Astrocyte of the spinal cord (primary cell): ENCODE data around the gene KCNT1.

Source experiments
- DNase-seq: peaks from one replicate; pipeline ENCODE4 v3.0.0; 2011; ENCODE audit warnings: low read depth, low spot score
- H3K4me3 ChIP-seq: 2 replicates; pipeline ENCODE4 v1.5.1; 2011; ENCODE audit warnings: low read depth, mild to moderate bottlenecking, low read length, moderate library complexity
- in situ Hi-C: cut with HindIII; loops from 2 replicates; pipeline ENCODE4 v1.10.0; 2017; ENCODE audit warnings: low sequenced_read_pairs
- TF ChIP-seq, protein P1 (sequence below): IDR thresholded peaks from 2 replicates; pipeline ENCODE4 v1.5.1; 2012; ENCODE audit warnings: low read depth, mild to moderate bottlenecking, low read length, inconsistent platforms

KCNT1 gene

DNA sequence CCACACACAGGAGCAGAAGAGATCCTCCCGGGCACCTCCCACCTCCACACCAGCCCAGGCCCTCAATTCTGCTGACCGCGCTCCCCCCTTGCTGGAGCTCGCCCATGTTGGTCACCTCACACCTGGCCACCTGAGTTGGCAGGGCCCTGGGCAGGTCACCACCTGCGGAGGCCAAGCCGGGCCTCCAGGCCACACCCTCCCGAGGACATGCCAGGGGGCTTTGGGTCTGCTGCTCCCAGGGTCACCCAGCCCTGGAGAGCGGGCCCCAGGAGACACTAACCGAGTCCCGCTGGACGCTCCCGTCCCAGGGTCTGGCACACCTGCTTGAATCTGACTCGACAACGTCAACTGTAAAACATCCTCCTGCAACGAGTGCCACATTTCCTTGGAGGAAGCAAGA, 4.8 kb upstream of the KCNT1 start:
- in situ Hi-C loops, result no loop called here
- DNase-seq, result no peak
- no peak overlapping the region for H3K4me3 ChIP-seq
- TF ChIP-seq, protein P1, sequence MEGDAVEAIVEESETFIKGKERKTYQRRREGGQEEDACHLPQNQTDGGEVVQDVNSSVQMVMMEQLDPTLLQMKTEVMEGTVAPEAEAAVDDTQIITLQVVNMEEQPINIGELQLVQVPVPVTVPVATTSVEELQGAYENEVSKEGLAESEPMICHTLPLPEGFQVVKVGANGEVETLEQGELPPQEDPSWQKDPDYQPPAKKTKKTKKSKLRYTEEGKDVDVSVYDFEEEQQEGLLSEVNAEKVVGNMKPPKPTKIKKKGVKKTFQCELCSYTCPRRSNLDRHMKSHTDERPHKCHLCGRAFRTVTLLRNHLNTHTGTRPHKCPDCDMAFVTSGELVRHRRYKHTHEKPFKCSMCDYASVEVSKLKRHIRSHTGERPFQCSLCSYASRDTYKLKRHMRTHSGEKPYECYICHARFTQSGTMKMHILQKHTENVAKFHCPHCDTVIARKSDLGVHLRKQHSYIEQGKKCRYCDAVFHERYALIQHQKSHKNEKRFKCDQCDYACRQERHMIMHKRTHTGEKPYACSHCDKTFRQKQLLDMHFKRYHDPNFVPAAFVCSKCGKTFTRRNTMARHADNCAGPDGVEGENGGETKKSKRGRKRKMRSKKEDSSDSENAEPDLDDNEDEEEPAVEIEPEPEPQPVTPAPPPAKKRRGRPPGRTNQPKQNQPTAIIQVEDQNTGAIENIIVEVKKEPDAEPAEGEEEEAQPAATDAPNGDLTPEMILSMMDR, result no peak

DNA sequence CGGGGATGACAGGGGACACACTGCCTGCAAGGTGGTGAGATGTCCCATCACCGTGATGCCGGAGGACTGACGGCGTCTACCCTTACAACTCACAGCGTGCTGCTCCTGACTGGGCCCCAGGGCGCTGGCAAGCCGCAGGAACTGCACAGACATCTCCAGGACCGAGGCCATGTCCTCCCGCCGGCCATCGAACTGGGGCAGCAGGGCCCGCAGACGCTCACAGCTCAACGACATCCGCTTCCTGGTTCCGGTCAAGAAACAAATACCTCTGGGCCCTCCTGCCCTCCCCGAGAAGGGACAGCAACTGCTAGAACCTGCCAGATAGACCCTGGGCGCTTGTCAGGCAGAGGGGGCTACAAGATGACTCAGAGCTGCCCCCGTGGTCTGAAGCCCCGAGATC, 3.7 kb upstream of the KCNT1 start:
- no peak for DNase-seq
- TF ChIP-seq, protein P1, result no peak
- no peak overlapping the region for H3K4me3 ChIP-seq
- in situ Hi-C loops, result no loop called here

DNA sequence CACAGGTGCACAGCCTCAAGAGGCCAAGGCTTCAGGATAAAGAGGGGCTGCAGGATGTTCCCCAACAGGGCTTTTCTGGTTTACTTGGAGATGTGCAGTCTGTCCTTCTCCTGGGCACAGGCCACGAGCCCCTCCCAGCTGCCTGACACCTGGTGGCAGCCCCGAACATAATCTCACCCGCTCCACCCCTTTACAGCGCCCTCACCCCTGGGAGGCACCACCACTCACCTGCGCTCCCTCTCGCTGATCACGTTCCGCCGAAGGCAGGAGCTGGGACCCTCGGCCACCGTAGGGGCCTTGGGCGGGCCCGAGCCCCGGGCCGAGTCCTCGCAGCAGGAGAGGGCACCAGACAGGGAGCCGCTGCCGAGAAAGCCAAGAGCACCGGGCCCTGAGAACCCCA, 3.2 kb upstream of the KCNT1 start:
- no peak for DNase-seq
- H3K4me3 ChIP-seq, result no peak overlapping the region
- TF ChIP-seq, protein P1, result no peak
- in situ Hi-C loops, result no loop called here

DNA sequence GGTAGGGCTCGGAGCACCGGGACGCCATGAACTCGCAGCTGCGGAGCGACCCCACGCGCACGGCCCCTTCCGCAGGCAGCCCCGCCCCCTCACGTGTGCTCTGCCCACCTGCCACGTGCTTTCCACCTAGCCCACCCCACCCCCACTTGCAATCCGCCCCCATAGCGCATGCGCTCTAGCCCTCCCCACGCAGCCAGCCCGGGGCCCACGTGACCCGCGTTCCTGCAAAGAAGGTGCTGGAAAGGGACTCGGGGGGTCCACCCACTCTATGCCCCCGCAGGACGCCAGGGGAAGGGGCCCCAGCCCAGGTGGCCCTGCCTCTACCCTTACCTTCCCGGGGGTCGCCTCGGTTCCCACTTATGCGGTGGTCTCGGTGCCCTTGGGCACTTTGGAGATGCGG, 2.5 kb upstream of the KCNT1 start, which contains the start of gene SOHLH1:
SOHLH1 (minus strand) TSS at position 42 of the 400 bp plus-strand sequence; CDS start at position 28, 14 bp downstream.
- no peak for DNase-seq
- H3K4me3 ChIP-seq, result no peak within 1 kb of the TSS
- in situ Hi-C loops, result no loop called here
- TF ChIP-seq, protein P1, result no peak

DNA sequence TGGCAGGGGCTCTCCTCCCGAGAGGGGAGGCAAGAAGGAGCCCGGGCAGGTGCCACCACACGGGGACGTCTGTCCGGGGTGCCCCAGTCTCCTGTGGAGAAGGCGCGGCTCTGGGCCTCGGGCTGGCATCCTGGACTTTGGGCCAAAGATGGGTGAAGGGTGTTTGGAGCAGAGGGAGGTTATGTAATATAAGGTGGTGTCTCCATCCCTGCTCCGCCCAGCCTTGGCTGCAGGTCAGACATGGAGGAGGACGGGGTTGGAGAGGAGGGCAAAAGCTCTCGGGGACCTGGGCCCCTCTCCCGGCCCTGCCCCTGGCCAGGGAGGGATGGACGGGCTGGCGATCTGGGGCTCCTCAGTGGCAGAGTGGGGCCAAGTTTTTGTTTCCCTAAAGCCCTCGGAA, 1.5 kb upstream of the KCNT1 start:
- no peak for DNase-seq
- TF ChIP-seq, protein P1, result no peak
- no peak overlapping the region for H3K4me3 ChIP-seq
- in situ Hi-C loops, result no loop called here

DNA sequence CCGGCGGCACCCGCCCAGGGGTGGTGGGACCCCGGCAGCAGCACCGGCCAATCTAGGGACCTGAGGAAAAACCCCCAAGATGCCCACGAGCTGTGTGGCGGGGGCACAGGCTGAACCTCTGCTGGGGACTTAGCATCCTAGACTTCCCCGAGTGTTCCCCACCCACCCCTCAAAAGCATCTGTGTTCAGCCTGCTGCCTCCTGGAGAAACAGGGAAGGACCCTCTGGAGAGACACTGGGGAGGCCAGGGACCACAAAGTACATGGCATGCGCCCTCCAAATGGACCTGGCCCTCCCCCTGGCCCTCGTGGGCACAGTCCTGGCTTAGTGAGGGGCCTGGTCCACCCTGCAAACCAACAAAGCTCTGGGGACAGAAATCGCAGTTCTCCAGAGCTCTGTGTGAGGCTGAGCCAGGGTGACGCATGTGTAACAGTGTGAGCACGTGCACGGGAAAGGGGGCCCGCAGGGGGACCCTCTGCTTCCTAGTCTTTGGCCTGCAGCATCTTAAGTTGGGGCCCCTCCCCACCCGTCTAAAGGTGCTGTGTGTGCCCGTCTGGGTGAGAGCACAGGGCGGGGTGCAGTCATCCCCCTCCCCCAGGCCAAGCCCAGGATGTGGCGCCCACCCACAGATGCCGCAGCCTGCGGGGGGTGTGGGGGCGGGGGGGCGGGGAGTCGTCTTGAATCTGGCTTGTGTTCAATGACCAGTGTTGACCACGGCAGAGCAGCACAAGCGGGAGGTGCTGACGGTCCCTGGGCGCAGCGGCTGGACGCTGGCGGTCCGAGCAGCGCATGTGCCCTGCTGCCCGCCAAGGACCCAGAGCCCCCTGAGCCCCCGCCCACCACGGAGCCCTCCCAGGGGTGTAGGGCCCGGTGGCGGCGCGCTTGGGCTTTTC, 672 bp upstream of the KCNT1 start:
- no peak overlapping the region for H3K4me3 ChIP-seq
- in situ Hi-C loops, result no loop called here
- no peak for DNase-seq
- TF ChIP-seq, protein P1, result no peak
